H1 (cell line): ENCODE data around the gene SERGEF. TPM values are rescaled to one million over a fixed set of nuclear protein-coding genes. Genes with fewer than 3 reads are reported as not detected.

Source experiments
- CTCF ChIA-PET: fragments of 300-600 bp; sonication (Branson Sonifier 250); formaldehyde crosslinking; loops from one replicate; lab custom pipeline; 2021; ENCODE audit not compliant: partially characterized antibody; lab: Charles Lee
- POLR2A ChIA-PET: fragments of 300-600 bp; sonication (Branson Sonifier 250); formaldehyde crosslinking; loops from one replicate; lab custom pipeline; 2021; ENCODE audit warnings: inconsistent platforms; ENCODE audit not compliant: partially characterized antibody; lab: Charles Lee
- DNase-seq, 2 experiments: peaks; one replicate each; pipeline versions ENCODE4 v3.0.0 to v3.0.0-alpha.2; 2010 to 2022; ENCODE audit warnings: low spot score in 2 of 2, low read depth in 1 of 2, mixed read lengths in 1 of 2
- FAIRE-seq: peaks from 2 replicates; lab custom pipeline; 2011; peaks lifted over from hg19 to GRCh38; lab: Jason Lieb, UNC
- H2AFZ ChIP-seq: 2 replicates; pipeline ENCODE4 v1.8.1; 2012; ENCODE audit warnings: low read length, inconsistent platforms
- H2AK5ac ChIP-seq: 2 replicates; pipeline ENCODE4 v1.6.1; 2013; ENCODE audit warnings: low read depth, low read length
- H2BK120ac ChIP-seq: replicated peaks from 2 replicates; pipeline ENCODE3; 2013; ENCODE audit warnings: low read depth, low read length, inconsistent platforms
- H2BK12ac ChIP-seq: 2 replicates; pipeline ENCODE4 v1.6.1; 2013; ENCODE audit warnings: low read depth, low read length
- H2BK15ac ChIP-seq: 2 replicates; pipeline ENCODE4 v1.6.1; 2013; ENCODE audit warnings: low read length
- H2BK20ac ChIP-seq: 2 replicates; pipeline ENCODE4 v1.6.1; 2013; ENCODE audit warnings: low read length
- H2BK5ac ChIP-seq: 2 replicates; pipeline ENCODE4 v1.6.1; 2013; ENCODE audit warnings: low read depth, low read length
- H3K14ac ChIP-seq: 2 replicates; pipeline ENCODE4 v1.6.1; 2013; ENCODE audit warnings: inconsistent platforms; ENCODE audit not compliant: insufficient read length
- H3K18ac ChIP-seq: 2 replicates; pipeline ENCODE4 v1.6.1; 2013; ENCODE audit warnings: low read length; ENCODE audit errors: extremely low read depth
- H3K23ac ChIP-seq: 2 replicates; pipeline ENCODE4 v1.6.1; 2013; ENCODE audit warnings: inconsistent platforms; ENCODE audit not compliant: insufficient read length
- H3K23me2 ChIP-seq: 2 replicates; pipeline ENCODE4 v1.6.1; 2013; ENCODE audit warnings: low read depth, low read length
- H3K27ac ChIP-seq: 2 replicates; pipeline ENCODE4 v1.6.1; 2011; ENCODE audit warnings: low read depth, low read length, inconsistent platforms
- H3K27me3 ChIP-seq, 4 experiments: replicated peaks in 1 of 4; 1 replicate in 1 of 4; 2 replicates in 3 of 4; pipeline versions ENCODE4 v1.6.1 to v1.8.1; 2011 to 2013; ENCODE audit warnings: low read length in 3 of 4, mild to moderate bottlenecking in 3 of 4, inconsistent platforms in 2 of 4, mixed read lengths in 2 of 4, moderate library complexity in 1 of 4; ENCODE audit not compliant: control insufficient read depth in 3 of 4, insufficient read depth in 3 of 4; ENCODE audit errors: extremely low read depth in 1 of 4
- H3K36me3 ChIP-seq, 4 experiments: 2 replicates each; pipeline versions ENCODE4 v1.6.1 to v1.8.1; 2011 to 2013; ENCODE audit warnings: mild to moderate bottlenecking in 4 of 4, low read length in 3 of 4, moderate library complexity in 2 of 4, control low read depth in 1 of 4, inconsistent platforms in 1 of 4; ENCODE audit not compliant: insufficient read depth in 4 of 4, control insufficient read depth in 2 of 4
- H3K4ac ChIP-seq: replicated peaks from 2 replicates; pipeline ENCODE3; 2013; ENCODE audit warnings: low read length, low read depth, mixed read lengths, inconsistent platforms; ENCODE audit not compliant: insufficient read length
- H3K4me1 ChIP-seq, 4 experiments: replicated peaks in 1 of 4; 1 replicate in 1 of 4; 2 replicates in 3 of 4; pipeline versions ENCODE4 v1.6.1 to v1.8.1; 2011 to 2013; ENCODE audit warnings: low read length in 3 of 4, inconsistent platforms in 2 of 4, mixed read lengths in 1 of 4; ENCODE audit not compliant: insufficient read depth in 4 of 4, control insufficient read depth in 3 of 4
- H3K4me2 ChIP-seq, 2 experiments: 2 replicates each; pipeline versions ENCODE4 v1.6.1 to v1.8.1; 2011 to 2013; ENCODE audit warnings: low read depth in 2 of 2, low read length in 2 of 2, control low read depth in 1 of 2, inconsistent platforms in 1 of 2, mild to moderate bottlenecking in 1 of 2; ENCODE audit not compliant: insufficient read depth in 1 of 2
- H3K4me3 ChIP-seq, 4 experiments: fragments of 200-600, 300-600 bp in 1 of 4; sonication (generic), shearing (Covaris generic), sonication (Bioruptor Twin) in 1 of 4; 2 replicates each; pipeline versions ENCODE4 v1.5.1 to v1.8.1; 2011 to 2016; ENCODE audit warnings: low read length in 4 of 4, low read depth in 3 of 4, control low read depth in 2 of 4, inconsistent platforms in 2 of 4, mild to moderate bottlenecking in 2 of 4, mixed read lengths in 1 of 4, moderate library complexity in 1 of 4; ENCODE audit not compliant: insufficient read depth in 2 of 4; ENCODE audit errors: extremely low read depth in 1 of 4
- H3K56ac ChIP-seq: replicated peaks from 2 replicates; pipeline ENCODE3; 2013; ENCODE audit warnings: low read depth, mild to moderate bottlenecking, mixed read lengths, low read length, inconsistent platforms; ENCODE audit not compliant: insufficient read length
- H3K79me1 ChIP-seq: 2 replicates; pipeline ENCODE4 v1.6.1; 2013; ENCODE audit warnings: low read depth, low read length, control low read depth
- H3K79me2 ChIP-seq, 2 experiments: 2 replicates each; pipeline versions ENCODE4 v1.6.1 to v1.8.1; 2012 to 2013; ENCODE audit warnings: low read length in 2 of 2, mild to moderate bottlenecking in 2 of 2, inconsistent platforms in 1 of 2; ENCODE audit not compliant: insufficient read depth in 2 of 2, control insufficient read depth in 1 of 2
- H3K9ac ChIP-seq, 4 experiments: replicated peaks in 1 of 4; 1 replicate in 1 of 4; 2 replicates in 3 of 4; pipeline versions ENCODE4 v1.6.1 to v1.8.1; 2011 to 2013; ENCODE audit warnings: low read depth in 3 of 4, low read length in 3 of 4, control low read depth in 2 of 4, mild to moderate bottlenecking in 2 of 4, moderate library complexity in 2 of 4, inconsistent platforms in 1 of 4; ENCODE audit errors: extremely low read depth in 1 of 4
- H3K9me3 ChIP-seq, 2 experiments: 2 replicates each; pipeline versions ENCODE4 v1.6.1 to v1.8.1; 2012 to 2013; ENCODE audit warnings: mild to moderate bottlenecking in 2 of 2, moderate library complexity in 2 of 2, control low read depth in 1 of 2, inconsistent platforms in 1 of 2, low read depth in 1 of 2, low read length in 1 of 2, mixed read lengths in 1 of 2; ENCODE audit not compliant: insufficient read depth in 2 of 2
- H4K20me1 ChIP-seq, 2 experiments: replicated peaks in 1 of 2; 2 replicates each; pipeline versions ENCODE3 to v1.8.1; 2011 to 2013; ENCODE audit warnings: inconsistent platforms in 2 of 2, low read length in 2 of 2, mild to moderate bottlenecking in 1 of 2; ENCODE audit not compliant: insufficient read depth in 2 of 2, control insufficient read depth in 1 of 2
- H4K5ac ChIP-seq: 2 replicates; pipeline ENCODE4 v1.6.1; 2013; ENCODE audit warnings: low read length, low read depth, mixed read lengths, inconsistent platforms; ENCODE audit not compliant: insufficient read length
- H4K8ac ChIP-seq: 2 replicates; pipeline ENCODE4 v1.8.0; 2013; ENCODE audit warnings: mild to moderate bottlenecking, moderate library complexity, low read length, inconsistent platforms; ENCODE audit not compliant: insufficient read depth; ENCODE audit errors: extremely low read depth
- H4K91ac ChIP-seq: replicated peaks from 2 replicates; pipeline ENCODE3; 2013; ENCODE audit warnings: low read length, mixed read lengths, inconsistent platforms; ENCODE audit not compliant: insufficient read length
- ASH2L ChIP-seq: fragments of 200-600, 300-600 bp; sonication (generic); IDR thresholded peaks from one replicate; pipeline ENCODE4 v1.7.1; 2017; ENCODE audit warnings: low read length
- ATF3 ChIP-seq: IDR thresholded peaks from 2 replicates; pipeline ENCODE4 v1.6.1; 2011; ENCODE audit warnings: low read depth, mild to moderate bottlenecking, low read length; ENCODE audit not compliant: insufficient read depth
- CHD1 ChIP-seq: IDR thresholded peaks from 2 replicates; pipeline ENCODE4 v1.6.1; 2012; ENCODE audit warnings: low read depth, low read length, improper control_type of control experiment
- CTBP2 ChIP-seq: IDR thresholded peaks from 2 replicates; pipeline ENCODE4 v1.7.0; 2011; ENCODE audit warnings: borderline replicate concordance, mild to moderate bottlenecking, moderate library complexity, mixed read lengths, low read length; ENCODE audit not compliant: insufficient read depth, insufficient read length
- NRF1 ChIP-seq: IDR thresholded peaks from 2 replicates; pipeline ENCODE4 v1.6.1; 2011; ENCODE audit warnings: mild to moderate bottlenecking, low read depth, low read length, improper control_type of control experiment
- PHF8 ChIP-seq: fragments of 200-600 bp; sonication (generic); conservative IDR thresholded peaks from 2 replicates; pipeline ENCODE4 v1.7.1; 2012; ENCODE audit warnings: low read depth, mild to moderate bottlenecking, inconsistent platforms, low read length, moderate library complexity
- POLR2AphosphoS5 ChIP-seq: IDR thresholded peaks from 2 replicates; pipeline ENCODE4 v1.6.1; 2011; ENCODE audit warnings: low read depth, low read length
- SAP30 ChIP-seq: fragments of 300-600 bp; sonication (generic); IDR thresholded peaks from 2 replicates; pipeline ENCODE4 v1.7.1; 2012; ENCODE audit warnings: low read length, moderate library complexity, mild to moderate bottlenecking, inconsistent platforms; ENCODE audit not compliant: insufficient read depth, insufficient replicate concordance
- SIX5 ChIP-seq: IDR thresholded peaks from 2 replicates; pipeline ENCODE4 v1.6.1; 2011; ENCODE audit warnings: mild to moderate bottlenecking, low read depth, low read length
- SUZ12 ChIP-seq: fragments of 200-600 bp; sonication (generic); IDR thresholded peaks from 2 replicates; pipeline ENCODE4 v1.6.1; 2012; ENCODE audit warnings: mild to moderate bottlenecking, inconsistent platforms, low read length, moderate library complexity, mixed read lengths
- TAF1 ChIP-seq: IDR thresholded peaks from 2 replicates; pipeline ENCODE4 v1.6.1; 2011; ENCODE audit warnings: mild to moderate bottlenecking, low read depth, low read length
- TCF12 ChIP-seq: IDR thresholded peaks from 2 replicates; pipeline ENCODE4 v1.6.1; 2011; ENCODE audit warnings: low read depth, mild to moderate bottlenecking, low read length
- TEAD4 ChIP-seq: IDR thresholded peaks from 2 replicates; pipeline ENCODE4 v1.6.1; 2012; ENCODE audit warnings: low read depth, low read length, inconsistent platforms, mixed read lengths
- WGBS, 2 experiments: shearing (Covaris generic) in 1 of 2; methylation state at CpG; one replicate each; pipeline versions ENCODE4 v1.1.6 to v1.1.7; 2013 to 2015; ENCODE audit warnings: low lambda C conversion rate in 2 of 2, mixed read lengths in 2 of 2, inconsistent platforms in 1 of 2, low coverage in 1 of 2, missing lambda C conversion rate in 1 of 2; ENCODE audit not compliant: insufficient replicate concordance in 2 of 2, insufficient coverage in 1 of 2, insufficient read length in 1 of 2; ENCODE audit errors: extremely low coverage in 1 of 2, missing lambda C conversion rate in 1 of 2; 5-methylcytosine and 5-hydroxymethylcytosine counted together
- polyA plus RNA-seq, 7 experiments: library from polyadenylated mRNA; depleted of rRNA in 3 of 7; stranded (reverse) in 5 of 7; unstranded in 2 of 7; fragments of >200 nt in 5 of 7; fragments of 200-250 nt in 2 of 7; gene quantifications; 1 replicate in 5 of 7; 2 replicates in 1 of 7; 4 replicates in 1 of 7; pipeline versions ENCODE4 v1.2.1 to v1.2.3, GENCODE V29; 2011 to 2013; ENCODE audit warnings: missing spikeins in 2 of 7, mixed read lengths in 2 of 7
- total RNA-seq: library from RNA; stranded (reverse); fragmentation: NEBNext Ultra II Directional; extraction: Animal tissue kit (Norgen Biotek cat#: 25700); gene quantifications from 2 replicates; pipeline ENCODE4 v1.2.1, GENCODE V29; 2021

The SERGEF gene
- total and polyA plus RNA-seq, 2 of the 8 experiments (the other 6 are each of a cell fraction or from before 2014, with no cell fraction given), result 16.6 to 28.8 TPM

- 64% methylated on average over 3 of the region's 3 CpGs; no CpG with 5 or more reads in 1 of the 2 experiments for WGBS, 2 experiments
- no peak for FAIRE-seq
- H2BK12ac ChIP-seq, result no peak overlapping the region
- no peak overlapping the region for H2BK120ac ChIP-seq
- H2AFZ ChIP-seq, result no peak overlapping the region
- no peak overlapping the region for H3K14ac ChIP-seq
- no peak overlapping the region for H3K9ac ChIP-seq
- no peak overlapping the region for H4K91ac ChIP-seq
- no peaks in the 10 kb centered on the region for H3K36me3 ChIP-seq
- no peaks in the 10 kb centered on the region for H3K23me2 ChIP-seq
- H3K79me2 ChIP-seq, result no peaks in the 10 kb centered on the region
- H2BK5ac ChIP-seq, result no peak overlapping the region
- H3K23ac ChIP-seq, result no peak overlapping the region
- H2BK20ac ChIP-seq, result no peak overlapping the region
- no peak overlapping the region for H2AK5ac ChIP-seq
- H4K5ac ChIP-seq, result no peak overlapping the region
- no peak for DNase-seq
- POLR2A ChIA-PET, result no interaction called here
- H3K4me2 ChIP-seq, result no peak overlapping the region
- H2BK15ac ChIP-seq, result no peak overlapping the region
- CTCF ChIA-PET, result interaction anchor here (0.9 to 10.9 kb wide), 11 partner anchors 9 to 162 kb away, joined by 3 to 79 read pairs (median 6); no protein-coding TSS in a partner anchor
- H3K4ac ChIP-seq, result no peak overlapping the region
- no peaks in the 10 kb centered on the region for H3K9me3 ChIP-seq
- no peak overlapping the region for H3K4me3 ChIP-seq
- H4K20me1 ChIP-seq, result no peaks in the 10 kb centered on the region
- H3K27ac ChIP-seq, result no peak overlapping the region
- H3K56ac ChIP-seq, result no peak overlapping the region
- no peaks in the 10 kb centered on the region for H3K79me1 ChIP-seq
- H3K27me3 ChIP-seq, result no peaks in the 10 kb centered on the region; a peak in 1 of 7 replicates
- no peak overlapping the region for H4K8ac ChIP-seq
- H3K18ac ChIP-seq, result no peak overlapping the region
- H3K4me1 ChIP-seq, result no peaks in the 10 kb centered on the region
- no peak for TF ChIP-seq NRF1
- no peak for TF ChIP-seq ASH2L
- no peak for TF ChIP-seq SUZ12
- TF ChIP-seq SIX5, result no peak
- TF ChIP-seq TAF1, result no peak
- no peak for TF ChIP-seq SAP30
- no peak for TF ChIP-seq POLR2AphosphoS5
- TF ChIP-seq TCF12, result no peak
- TF ChIP-seq ATF3, result no peak
- TF ChIP-seq CTBP2, result no peak
- no peak for TF ChIP-seq CHD1
- TF ChIP-seq TEAD4, result no peak
- TF ChIP-seq PHF8, result no peak
These were observed 202.1 kb downstream of the SERGEF start for GRCh38 chr11:17810746-17811145.
